Hair follicle dermal papilla cell (primary cell): ENCODE measurements around the gene PSG6. TPM values are rescaled to one million over a fixed set of nuclear protein-coding genes. Genes with fewer than 3 reads are reported as not detected.

Source experiments
- total RNA-seq: library from RNA; depleted of rRNA; stranded (reverse); fragments of >200 nt; gene quantifications from 2 replicates; pipeline ENCODE4 v1.2.3, GENCODE V29; 2012

PSG6 gene
- total RNA-seq: not detected in 2 replicates

DNA sequence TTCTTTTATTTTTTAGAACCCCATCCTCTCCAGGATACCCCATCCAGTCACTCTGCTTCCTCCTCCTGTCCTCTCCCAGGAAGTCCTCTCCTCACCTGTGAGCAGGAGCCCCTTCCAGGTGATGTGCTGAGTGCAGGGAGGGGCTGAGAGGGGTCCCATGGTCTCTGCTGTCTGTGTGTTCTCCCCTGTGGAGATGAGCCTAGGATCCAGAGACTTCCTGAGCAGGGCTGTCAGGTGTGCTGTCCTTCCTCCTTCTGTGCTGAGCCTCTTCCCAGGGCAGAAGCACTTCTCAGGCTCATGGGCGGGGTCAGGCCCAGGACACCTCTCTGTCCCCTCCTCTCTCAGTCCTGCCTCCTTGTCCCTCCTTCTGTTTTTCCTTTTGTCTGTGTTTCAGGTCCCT, at the start of gene PSG6:
PSG6 (minus strand) TSS at position 261 of the 400 bp plus-strand sequence; CDS start at position 159, 102 bp downstream.

DNA sequence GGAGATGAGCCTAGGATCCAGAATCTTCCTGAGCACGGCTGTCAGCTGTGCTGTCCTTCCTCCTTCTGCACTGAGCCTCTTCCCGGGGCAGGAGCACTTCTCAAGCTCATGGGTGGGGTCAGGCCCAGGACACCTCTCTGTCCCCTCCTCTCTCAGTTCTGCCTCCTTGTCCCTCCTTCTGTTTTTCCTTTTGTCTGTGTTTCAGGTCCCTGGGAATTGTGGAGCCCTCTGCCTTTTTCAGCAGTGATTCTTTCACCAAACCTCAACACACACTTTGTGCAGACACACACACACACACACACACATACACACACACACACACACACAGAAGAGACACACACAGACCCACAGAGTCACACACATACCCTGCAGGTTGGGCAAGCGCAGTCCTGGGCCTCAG, 19.4 kb upstream of the PSG6 start, which contains the start of gene PSG7:
PSG7 (minus strand) TSS at position 101 of the 400 bp plus-strand sequence. CDS start 131 bp downstream, outside the sequence.

DNA sequence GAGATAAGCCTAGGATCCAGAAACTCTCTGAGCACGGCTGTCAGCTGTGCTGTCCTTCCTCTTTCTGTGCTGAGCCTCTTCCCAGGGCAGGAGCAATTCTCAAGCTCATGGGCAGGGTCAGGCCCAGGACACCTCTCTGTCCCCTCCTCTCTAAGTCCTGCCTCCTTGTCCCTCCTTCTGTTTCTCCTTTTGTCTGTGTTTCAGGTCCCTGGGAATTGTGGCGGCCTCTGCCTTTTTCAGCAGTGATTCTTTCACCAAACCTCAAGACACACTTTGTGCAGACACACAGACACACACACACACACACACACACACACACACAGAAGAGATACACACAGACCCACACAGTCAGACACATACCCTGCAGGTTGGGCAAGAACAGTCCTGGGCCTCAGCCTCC, 38.1 kb downstream of the PSG6 start, which contains the start of gene PSG1:
PSG1 (minus strand) TSS at position 101 of the 400 bp plus-strand sequence. CDS start 132 bp downstream, outside the sequence.

Other genes with a start within 250 kb of the PSG6 start
- gene PSG3, start 177.4 kb downstream of the PSG6 start, total RNA-seq: not detected in 2 replicates
- not detected in 2 replicates for gene PSG8, start 152.2 kb downstream of the PSG6 start, total RNA-seq
- 3.6 and 17.2 TPM in 2 replicates for gene PSG1, start 38.2 kb downstream of the PSG6 start, total RNA-seq
- gene PSG7, start 19.3 kb upstream of the PSG6 start, total RNA-seq: 0.16 TPM in 1 of 2 replicates, not detected in the other
- 0.97 TPM in 1 of 2 replicates, not detected in the other for gene PSG11, start 108.6 kb upstream of the PSG6 start, total RNA-seq
- 0.65 and 2.4 TPM in 2 replicates for gene PSG2, start 164.8 kb upstream of the PSG6 start, total RNA-seq